ENCODE measurements around the gene CDKN2B-AS1.

Gene CDKN2B-AS1

DNA sequence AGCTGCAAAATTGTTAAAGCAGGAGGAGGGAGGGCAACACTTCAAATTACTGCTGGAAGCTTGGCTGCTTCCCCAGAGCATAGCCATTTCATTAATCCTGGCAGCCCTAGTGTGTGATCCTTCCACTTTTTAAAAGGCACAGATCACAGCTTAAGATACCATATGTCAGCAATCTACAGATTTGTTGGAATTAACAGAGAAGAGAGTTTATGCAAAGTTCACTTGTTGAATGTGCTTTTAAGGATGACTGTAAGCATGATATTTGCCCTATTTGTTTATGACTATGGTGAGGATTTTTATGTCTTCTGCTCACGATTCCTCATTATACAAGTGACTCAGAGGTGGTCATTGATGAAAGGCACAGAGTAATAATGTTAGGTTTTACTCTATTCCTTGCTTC, 170.6 kb downstream of the CDKN2B-AS1 start:
- no peak for DNase-seq

DNA sequence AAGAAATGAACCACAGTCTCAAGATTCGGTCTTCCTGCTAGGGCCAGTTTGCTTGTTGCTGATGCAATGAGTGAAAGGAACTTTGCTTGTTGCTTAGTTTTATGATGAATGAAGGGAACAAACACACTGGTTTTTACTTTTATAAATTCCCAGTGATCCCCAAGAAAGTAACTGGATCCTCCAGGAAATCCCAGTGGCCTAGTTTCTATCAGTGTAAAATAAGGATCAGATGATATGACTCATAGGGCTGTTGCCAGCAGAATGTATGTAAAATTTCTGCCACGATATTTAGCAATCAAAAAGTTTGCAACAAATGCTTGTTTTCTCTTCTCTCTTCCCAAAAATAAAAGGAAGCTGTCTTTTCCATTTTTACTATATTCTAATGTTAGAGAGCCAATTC, 174.7 kb downstream of the CDKN2B-AS1 start:
- DNase-seq, result no peak

DNA sequence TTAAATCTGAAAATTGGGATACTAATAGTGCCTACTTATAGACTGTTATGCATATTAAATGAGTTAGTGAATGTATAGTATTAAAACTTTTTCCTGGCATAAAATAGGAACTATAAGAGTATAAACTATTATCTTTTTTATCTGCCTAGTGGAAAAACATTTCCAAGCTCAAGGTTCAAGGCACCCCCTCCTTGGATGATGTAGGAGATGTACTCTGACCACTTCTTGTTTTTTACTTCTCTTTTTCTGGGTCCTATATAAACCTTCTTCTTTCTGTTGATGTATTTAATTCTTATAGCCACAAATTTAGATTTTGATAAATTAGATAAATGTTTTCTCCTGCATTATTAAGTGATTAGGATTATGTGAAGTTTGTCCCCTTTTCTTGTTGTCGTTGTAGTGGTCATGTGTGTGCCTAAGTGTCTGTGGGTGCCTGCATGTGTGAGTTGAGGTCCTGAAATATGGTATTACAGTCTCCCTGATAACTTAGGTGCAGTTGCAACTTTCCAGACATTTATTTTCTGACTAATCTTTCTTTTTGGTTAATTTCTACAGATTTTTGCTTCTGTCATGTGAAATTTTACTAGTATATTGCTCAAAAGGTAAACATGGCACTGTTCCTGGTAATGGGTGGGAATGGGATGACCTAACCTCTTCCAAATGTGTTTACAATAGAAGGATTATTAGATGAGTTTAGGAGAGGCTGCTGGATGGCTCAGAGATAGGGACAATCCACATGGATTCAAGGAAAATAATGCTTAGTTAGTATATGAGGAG, 175.3 kb downstream of the CDKN2B-AS1 start:
- no peak for DNase-seq
